ENCODE data around the gene EPHB2.

The EPHB2 gene

DNA sequence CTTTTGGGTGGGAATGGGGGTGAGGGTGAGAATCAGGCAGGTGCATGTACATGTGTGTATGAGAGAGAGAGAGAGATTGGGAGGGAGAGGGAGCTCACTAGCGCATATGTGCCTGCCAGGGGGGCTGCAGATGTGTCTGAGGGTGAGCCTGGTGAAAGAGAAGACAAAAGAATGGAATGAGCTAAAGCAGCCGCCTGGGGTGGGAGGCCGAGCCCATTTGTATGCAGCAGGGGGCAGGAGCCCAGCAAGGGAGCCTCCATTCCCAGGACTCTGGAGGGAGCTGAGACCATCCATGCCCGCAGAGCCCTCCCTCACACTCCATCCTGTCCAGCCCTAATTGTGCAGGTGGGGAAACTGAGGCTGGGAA, 95.0 kb downstream of the EPHB2 start:
- POLR2A ChIA-PET, result no interaction called here
- 87% methylated on average over 4 of the region's 4 CpGs for WGBS (ENCODE audit: insufficient coverage)
- Histone ChIP-seq H3K4me3 (ENCODE audit: control insufficient read depth in 1 of 7, extremely low read depth in 1 of 7, insufficient read depth in 4 of 7, low read depth in 2 of 7, low read length in 6 of 7) (no peak overlapping the region), H3K4me1 (ENCODE audit: control extremely low read depth in 1 of 4, control insufficient read depth in 4 of 4, insufficient read depth in 4 of 4, low read length in 3 of 4) (no peaks in the 10 kb centered on the region), H3K36me3 (ENCODE audit: control insufficient read depth in 4 of 4, insufficient read depth in 4 of 4, low read length in 3 of 4) (no peaks in the 10 kb centered on the region), H3K9me3 (ENCODE audit: control extremely low read depth in 1 of 5, control insufficient read depth in 4 of 5, insufficient read depth in 2 of 5, low read depth in 1 of 5, low read length in 4 of 5) (no peaks in the 10 kb centered on the region), H3K27me3 (replicated peaks in 2 of 5; ENCODE audit: control insufficient read depth in 4 of 5, insufficient read depth in 5 of 5, low read length in 4 of 5) (no peaks in the 10 kb centered on the region), H3K27ac (ENCODE audit: insufficient read depth in 1 of 2, low read depth in 1 of 2, low read length in 2 of 2, poor library complexity in 1 of 2, severe bottlenecking in 2 of 2) (no peak overlapping the region)
- DNase-seq, result no peak
- CTCF ChIA-PET, result interaction anchor here (1.1 to 1.2 kb wide), 2 partner anchors 55 to 85 kb away, joined by 3 to 4 read pairs; no protein-coding TSS in a partner anchor

DNA sequence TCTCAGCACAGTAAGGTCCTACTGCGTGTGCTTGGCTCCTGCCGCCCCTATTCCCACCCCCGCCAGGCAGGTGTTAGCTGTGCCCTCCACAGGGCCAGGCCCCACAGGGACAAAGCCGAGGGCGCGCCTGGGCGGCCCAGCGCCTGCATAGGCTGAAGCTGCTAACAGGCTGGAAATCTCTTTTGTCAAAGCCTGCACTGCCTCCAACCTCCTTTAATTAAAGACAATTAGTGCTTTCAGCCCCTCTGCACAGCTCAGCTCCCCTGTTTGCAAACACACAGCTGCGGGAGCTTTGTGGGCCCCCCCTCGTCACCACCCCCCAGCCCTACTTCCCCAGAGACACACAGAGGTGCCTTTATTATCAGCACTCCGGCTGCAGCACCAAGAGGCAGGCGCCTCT, 95.9 kb downstream of the EPHB2 start:
- Histone ChIP-seq H3K4me3 (ENCODE audit: control insufficient read depth in 1 of 7, extremely low read depth in 1 of 7, insufficient read depth in 4 of 7, low read depth in 2 of 7, low read length in 6 of 7) (no peak overlapping the region), H3K27ac (ENCODE audit: insufficient read depth in 1 of 2, low read depth in 1 of 2, low read length in 2 of 2, poor library complexity in 1 of 2, severe bottlenecking in 2 of 2) (no peak overlapping the region), H3K36me3 (ENCODE audit: control insufficient read depth in 4 of 4, insufficient read depth in 4 of 4, low read length in 3 of 4) (no peaks in the 10 kb centered on the region), H3K9me3 (ENCODE audit: control extremely low read depth in 1 of 5, control insufficient read depth in 4 of 5, insufficient read depth in 2 of 5, low read depth in 1 of 5, low read length in 4 of 5) (no peaks in the 10 kb centered on the region), H3K27me3 (replicated peaks in 2 of 5; ENCODE audit: control insufficient read depth in 4 of 5, insufficient read depth in 5 of 5, low read length in 4 of 5) (peaks cover 0 to 3% (median 0%) of the 10 kb centered on the region in 5 experiments), H3K4me1 (ENCODE audit: control extremely low read depth in 1 of 4, control insufficient read depth in 4 of 4, insufficient read depth in 4 of 4, low read length in 3 of 4) (no peaks in the 10 kb centered on the region)
- DNase-seq, result no peak
- WGBS (ENCODE audit: insufficient coverage), result 95% methylated on average over 10 of the region's 12 CpGs
- CTCF ChIA-PET, result interaction anchor here (0.9 to 1.2 kb wide), 3 partner anchors 12 to 84 kb away, joined by 3 to 4 read pairs (median 3); no protein-coding TSS in a partner anchor
- POLR2A ChIA-PET, result no interaction called here

DNA sequence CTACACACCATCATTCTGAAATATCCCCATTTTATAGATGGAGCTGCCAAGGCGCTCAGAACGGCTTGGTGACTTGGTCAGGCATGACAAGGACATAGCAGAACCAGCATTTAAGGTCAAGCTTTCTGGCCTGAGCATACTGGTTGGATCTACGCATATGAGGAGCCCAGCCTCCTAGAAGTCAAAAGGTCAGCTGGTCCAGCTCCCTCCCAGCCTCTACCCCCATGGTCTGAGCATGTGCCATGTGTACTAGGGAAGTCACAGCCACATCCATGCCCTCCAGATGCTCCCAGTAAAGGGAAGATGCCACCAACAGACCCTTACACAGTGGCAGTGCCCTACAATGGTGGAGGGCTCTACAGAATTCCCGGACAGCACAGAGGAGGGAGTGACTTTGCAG, 96.7 kb downstream of the EPHB2 start:
- Histone ChIP-seq H3K9me3 (ENCODE audit: control extremely low read depth in 1 of 5, control insufficient read depth in 4 of 5, insufficient read depth in 2 of 5, low read depth in 1 of 5, low read length in 4 of 5) (no peaks in the 10 kb centered on the region), H3K27me3 (replicated peaks in 2 of 5; ENCODE audit: control insufficient read depth in 4 of 5, insufficient read depth in 5 of 5, low read length in 4 of 5) (peaks cover 0 to 3% (median 0%) of the 10 kb centered on the region in 5 experiments), H3K36me3 (ENCODE audit: control insufficient read depth in 4 of 4, insufficient read depth in 4 of 4, low read length in 3 of 4) (no peaks in the 10 kb centered on the region), H3K4me1 (ENCODE audit: control extremely low read depth in 1 of 4, control insufficient read depth in 4 of 4, insufficient read depth in 4 of 4, low read length in 3 of 4) (no peaks in the 10 kb centered on the region), H3K27ac (ENCODE audit: insufficient read depth in 1 of 2, low read depth in 1 of 2, low read length in 2 of 2, poor library complexity in 1 of 2, severe bottlenecking in 2 of 2) (no peak overlapping the region), H3K4me3 (ENCODE audit: control insufficient read depth in 1 of 7, extremely low read depth in 1 of 7, insufficient read depth in 4 of 7, low read depth in 2 of 7, low read length in 6 of 7) (no peak overlapping the region)
- ChIA-PET POLR2A (no interaction called here), CTCF (interaction anchor here (0.9 to 1.3 kb wide), 2 partner anchors 55 to 57 kb away, joined by 3 read pairs; no protein-coding TSS in a partner anchor)
- DNase-seq, result no peak
- WGBS (ENCODE audit: insufficient coverage), result 98% methylated on average over 4 of the region's 4 CpGs

GRCh38 chr1:22808186-22808675, 97.6 kb downstream of the EPHB2 start:
- 80% methylated on average over 2 of the region's 6 CpGs for WGBS (ENCODE audit: insufficient coverage)
- Histone ChIP-seq H3K4me1 (ENCODE audit: control extremely low read depth in 1 of 4, control insufficient read depth in 4 of 4, insufficient read depth in 4 of 4, low read length in 3 of 4) (no peaks in the 10 kb centered on the region), H3K9me3 (ENCODE audit: control extremely low read depth in 1 of 5, control insufficient read depth in 4 of 5, insufficient read depth in 2 of 5, low read depth in 1 of 5, low read length in 4 of 5) (no peaks in the 10 kb centered on the region), H3K27ac (ENCODE audit: insufficient read depth in 1 of 2, low read depth in 1 of 2, low read length in 2 of 2, poor library complexity in 1 of 2, severe bottlenecking in 2 of 2) (no peak overlapping the region), H3K27me3 (replicated peaks in 2 of 5; ENCODE audit: control insufficient read depth in 4 of 5, insufficient read depth in 5 of 5, low read length in 4 of 5) (peaks cover 0 to 3% (median 0%) of the 10 kb centered on the region in 5 experiments), H3K4me3 (ENCODE audit: control insufficient read depth in 1 of 7, extremely low read depth in 1 of 7, insufficient read depth in 4 of 7, low read depth in 2 of 7, low read length in 6 of 7) (no peak overlapping the region), H3K36me3 (ENCODE audit: control insufficient read depth in 4 of 4, insufficient read depth in 4 of 4, low read length in 3 of 4) (no peaks in the 10 kb centered on the region)
- no peak for DNase-seq
- ChIA-PET CTCF (interaction anchor here (0.7 to 1.3 kb wide), 3 partner anchors 9 to 54 kb away, joined by 3 read pairs; no protein-coding TSS in a partner anchor), POLR2A (no interaction called here)

DNA sequence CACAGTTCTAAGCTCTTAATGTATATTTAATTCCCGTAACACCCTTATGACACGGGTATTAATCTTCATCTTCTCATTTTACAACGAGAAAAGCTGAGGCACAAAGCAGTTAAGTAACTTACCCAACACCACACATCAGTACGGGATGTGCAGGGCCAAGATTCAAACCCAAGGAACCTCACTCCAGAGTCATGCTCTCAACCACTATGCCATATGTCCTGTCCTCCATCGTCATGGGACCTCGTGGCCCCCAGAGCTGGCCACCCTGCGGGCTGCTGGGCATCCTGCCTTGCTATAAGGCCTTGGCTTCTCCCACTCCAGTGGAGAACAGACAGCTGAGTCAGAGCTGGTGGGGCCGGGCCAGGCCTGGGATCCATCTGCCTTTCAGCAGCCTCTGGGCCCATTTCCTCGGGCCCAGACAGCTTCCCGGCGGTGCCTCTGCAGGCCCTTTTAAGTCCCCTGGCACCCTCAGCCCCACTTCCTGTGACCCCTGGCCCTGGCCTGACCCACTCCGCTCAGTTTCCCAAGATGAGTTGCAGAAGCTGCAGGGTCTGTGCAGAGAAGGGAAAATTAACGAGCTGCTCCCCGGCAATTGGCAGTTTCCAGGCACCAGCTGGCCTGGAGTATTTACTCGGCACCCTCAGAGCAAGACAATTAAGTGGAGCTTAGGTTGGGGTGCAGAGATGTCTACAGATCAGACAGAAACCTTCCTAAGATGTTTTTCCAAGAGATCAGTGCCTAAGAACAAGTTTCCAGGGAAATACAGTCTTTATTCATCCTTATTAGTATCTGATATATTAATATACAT, 98.2 kb downstream of the EPHB2 start:
- Histone ChIP-seq H3K4me1 (ENCODE audit: control extremely low read depth in 1 of 4, control insufficient read depth in 4 of 4, insufficient read depth in 4 of 4, low read length in 3 of 4) (no peaks in the 10 kb centered on the region), H3K4me3 (ENCODE audit: control insufficient read depth in 1 of 7, extremely low read depth in 1 of 7, insufficient read depth in 4 of 7, low read depth in 2 of 7, low read length in 6 of 7) (no peak overlapping the region), H3K27ac (ENCODE audit: insufficient read depth in 1 of 2, low read depth in 1 of 2, low read length in 2 of 2, poor library complexity in 1 of 2, severe bottlenecking in 2 of 2) (no peak overlapping the region), H3K27me3 (replicated peaks in 2 of 5; ENCODE audit: control insufficient read depth in 4 of 5, insufficient read depth in 5 of 5, low read length in 4 of 5) (peaks cover 0 to 3% (median 0%) of the 10 kb centered on the region in 5 experiments), H3K9me3 (ENCODE audit: control extremely low read depth in 1 of 5, control insufficient read depth in 4 of 5, insufficient read depth in 2 of 5, low read depth in 1 of 5, low read length in 4 of 5) (no peaks in the 10 kb centered on the region), H3K36me3 (ENCODE audit: control insufficient read depth in 4 of 4, insufficient read depth in 4 of 4, low read length in 3 of 4) (no peaks in the 10 kb centered on the region)
- WGBS (ENCODE audit: insufficient coverage), result 82% methylated on average over 13 of the region's 15 CpGs
- ChIA-PET POLR2A (no interaction called here), CTCF (interaction anchor here (0.7 to 1.6 kb wide), 5 partner anchors 9 to 53 kb away, joined by 3 to 4 read pairs (median 3); no protein-coding TSS in a partner anchor)
- DNase-seq, result no peak

DNA sequence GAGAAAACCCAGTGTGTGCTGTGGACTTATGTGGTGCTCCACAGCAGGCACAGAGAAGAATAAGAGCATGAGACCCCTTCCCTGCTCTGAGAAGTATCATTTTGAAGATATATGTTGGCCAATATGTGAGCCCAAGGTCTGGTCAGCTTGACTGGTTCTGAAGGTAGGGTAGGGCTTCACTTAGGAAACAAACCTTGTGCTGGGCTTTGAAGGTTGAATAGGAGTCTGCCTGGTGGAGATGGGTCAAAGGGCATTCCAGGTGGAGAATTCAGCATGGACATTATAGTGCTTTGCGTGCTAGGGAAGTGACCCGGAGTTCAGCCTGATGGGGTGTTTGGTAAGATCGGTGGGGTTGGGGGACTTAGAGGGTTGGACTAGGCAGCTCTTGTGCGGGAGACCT, 99.1 kb downstream of the EPHB2 start:
- Histone ChIP-seq H3K27me3 (replicated peaks in 2 of 5; ENCODE audit: control insufficient read depth in 4 of 5, insufficient read depth in 5 of 5, low read length in 4 of 5) (peaks cover 0 to 3% (median 0%) of the 10 kb centered on the region in 5 experiments), H3K9me3 (ENCODE audit: control extremely low read depth in 1 of 5, control insufficient read depth in 4 of 5, insufficient read depth in 2 of 5, low read depth in 1 of 5, low read length in 4 of 5) (no peaks in the 10 kb centered on the region), H3K36me3 (ENCODE audit: control insufficient read depth in 4 of 4, insufficient read depth in 4 of 4, low read length in 3 of 4) (no peaks in the 10 kb centered on the region), H3K4me3 (ENCODE audit: control insufficient read depth in 1 of 7, extremely low read depth in 1 of 7, insufficient read depth in 4 of 7, low read depth in 2 of 7, low read length in 6 of 7) (no peak overlapping the region), H3K27ac (ENCODE audit: insufficient read depth in 1 of 2, low read depth in 1 of 2, low read length in 2 of 2, poor library complexity in 1 of 2, severe bottlenecking in 2 of 2) (no peak overlapping the region), H3K4me1 (ENCODE audit: control extremely low read depth in 1 of 4, control insufficient read depth in 4 of 4, insufficient read depth in 4 of 4, low read length in 3 of 4) (no peaks in the 10 kb centered on the region)
- ChIA-PET CTCF (interaction anchor here (1.6 kb wide), 1 partner anchor 11 kb away, joined by 4 read pairs; no protein-coding TSS in a partner anchor), POLR2A (no interaction called here)
- WGBS (ENCODE audit: insufficient coverage), result 94% methylated on average over 4 of the region's 4 CpGs
- DNase-seq, result no peak

- WGBS (ENCODE audit: insufficient coverage), result 68% methylated on average over 2 of the region's 2 CpGs
- CTCF ChIA-PET, result interaction anchor here (1.6 kb wide), 1 partner anchor 10 kb away, joined by 4 read pairs; no protein-coding TSS in a partner anchor
These were observed 99.7 kb downstream of the EPHB2 start for GRCh38 chr1:22810378-22810777.

More at GRCh38 chr1:22810378-22810777, 99.7 kb downstream of the EPHB2 start:
- Histone ChIP-seq H3K4me3 (ENCODE audit: control insufficient read depth in 1 of 7, extremely low read depth in 1 of 7, insufficient read depth in 4 of 7, low read depth in 2 of 7, low read length in 6 of 7) (no peak overlapping the region), H3K4me1 (ENCODE audit: control extremely low read depth in 1 of 4, control insufficient read depth in 4 of 4, insufficient read depth in 4 of 4, low read length in 3 of 4) (no peaks in the 10 kb centered on the region), H3K27ac (ENCODE audit: insufficient read depth in 1 of 2, low read depth in 1 of 2, low read length in 2 of 2, poor library complexity in 1 of 2, severe bottlenecking in 2 of 2) (no peak overlapping the region), H3K36me3 (ENCODE audit: control insufficient read depth in 4 of 4, insufficient read depth in 4 of 4, low read length in 3 of 4) (no peaks in the 10 kb centered on the region), H3K27me3 (replicated peaks in 2 of 5; ENCODE audit: control insufficient read depth in 4 of 5, insufficient read depth in 5 of 5, low read length in 4 of 5) (peaks cover 0 to 3% (median 0%) of the 10 kb centered on the region in 5 experiments), H3K9me3 (ENCODE audit: control extremely low read depth in 1 of 5, control insufficient read depth in 4 of 5, insufficient read depth in 2 of 5, low read depth in 1 of 5, low read length in 4 of 5) (no peaks in the 10 kb centered on the region)
- POLR2A ChIA-PET, result no interaction called here
- no peak for DNase-seq
